HCEC 1CT (cell line): ENCODE data around the gene PIPOX.

Source experiments
- DNase-seq: peaks from one replicate; pipeline ENCODE4 v3.0.0-alpha.2; 2017

PIPOX gene

GRCh38 chr17:29102046-29102445 lies 59.1 kb downstream of the PIPOX start:
- DNase-seq, result no peak

- DNase-seq, result no peak
These were observed 59.8 kb downstream of the PIPOX start for GRCh38 chr17:29102741-29103181.

GRCh38 chr17:29103341-29103740 lies 60.4 kb downstream of the PIPOX start:
- no peak for DNase-seq
